ENCODE results near the gene ZFYVE27.

The ZFYVE27 gene

GRCh38 chr10:97763947-97764346, 27.0 kb downstream of the ZFYVE27 start:
- Histone ChIP-seq H3K27ac (ENCODE audit: low read depth, low read length, severe bottlenecking) (no peak overlapping the region), H3K9me3 (ENCODE audit: control insufficient read depth, low read length) (no peaks in the 10 kb centered on the region), H3K4me3 (ENCODE audit: extremely low read depth, insufficient read depth, low read length, poor library complexity, severe bottlenecking) (no peak overlapping the region), H3K36me3 (ENCODE audit: control insufficient read depth, insufficient read depth, low read length) (peaks cover 33% of the 10 kb centered on the region), H3K4me1 (ENCODE audit: control insufficient read depth, insufficient read depth, low read length, poor library complexity, severe bottlenecking) (peaks cover 10% of the 10 kb centered on the region)
- WGBS, 2 experiments (ENCODE audit: insufficient coverage in 2 of 2), result 100% methylated on average over 1 of the region's 3 CpGs

- Histone ChIP-seq H3K9me3 (ENCODE audit: control insufficient read depth, low read length) (no peaks in the 10 kb centered on the region), H3K4me3 (ENCODE audit: extremely low read depth, insufficient read depth, low read length, poor library complexity, severe bottlenecking) (no peak overlapping the region), H3K27ac (ENCODE audit: low read depth, low read length, severe bottlenecking) (no peak overlapping the region), H3K36me3 (ENCODE audit: control insufficient read depth, insufficient read depth, low read length) (peaks cover 30% of the 10 kb centered on the region), H3K4me1 (ENCODE audit: control insufficient read depth, insufficient read depth, low read length, poor library complexity, severe bottlenecking) (peaks cover 10% of the 10 kb centered on the region)
- WGBS, 2 experiments (ENCODE audit: insufficient coverage in 2 of 2), result 94% methylated on average over 4 of the region's 7 CpGs; no CpG with 5 or more reads in 1 of the 2 experiments
Observed at GRCh38 chr10:97764519-97764931, 27.6 kb downstream of the ZFYVE27 start.

- Histone ChIP-seq H3K36me3 (ENCODE audit: control insufficient read depth, insufficient read depth, low read length) (peaks cover 23% of the 10 kb centered on the region), H3K4me3 (ENCODE audit: extremely low read depth, insufficient read depth, low read length, poor library complexity, severe bottlenecking) (no peak overlapping the region), H3K9me3 (ENCODE audit: control insufficient read depth, low read length) (no peaks in the 10 kb centered on the region), H3K4me1 (ENCODE audit: control insufficient read depth, insufficient read depth, low read length, poor library complexity, severe bottlenecking) (peaks cover 10% of the 10 kb centered on the region), H3K27ac (ENCODE audit: low read depth, low read length, severe bottlenecking) (no peak overlapping the region)
- 93 to 97% methylated on average over 15 of the region's 15 CpGs for WGBS, 2 experiments (ENCODE audit: insufficient coverage in 2 of 2)
Observed at GRCh38 chr10:97765201-97765600, 28.3 kb downstream of the ZFYVE27 start.

- WGBS, 2 experiments (ENCODE audit: insufficient coverage in 2 of 2), result 94 to 95% methylated on average over 11 of the region's 13 CpGs
- Histone ChIP-seq H3K27ac (ENCODE audit: low read depth, low read length, severe bottlenecking) (no peak overlapping the region), H3K36me3 (ENCODE audit: control insufficient read depth, insufficient read depth, low read length) (peaks cover 13% of the 10 kb centered on the region), H3K4me1 (ENCODE audit: control insufficient read depth, insufficient read depth, low read length, poor library complexity, severe bottlenecking) (peaks cover 15% of the 10 kb centered on the region), H3K9me3 (ENCODE audit: control insufficient read depth, low read length) (no peaks in the 10 kb centered on the region), H3K4me3 (ENCODE audit: extremely low read depth, insufficient read depth, low read length, poor library complexity, severe bottlenecking) (no peak overlapping the region)
Observed at GRCh38 chr10:97766106-97766810, 29.3 kb downstream of the ZFYVE27 start.

GRCh38 chr10:97766996-97767924, 30.3 kb downstream of the ZFYVE27 start:
- Histone ChIP-seq H3K36me3 (ENCODE audit: control insufficient read depth, insufficient read depth, low read length) (peaks cover 6% of the 10 kb centered on the region), H3K9me3 (ENCODE audit: control insufficient read depth, low read length) (no peaks in the 10 kb centered on the region), H3K27ac (ENCODE audit: low read depth, low read length, severe bottlenecking) (no peak overlapping the region), H3K4me1 (ENCODE audit: control insufficient read depth, insufficient read depth, low read length, poor library complexity, severe bottlenecking) (peaks cover 14% of the 10 kb centered on the region), H3K4me3 (ENCODE audit: extremely low read depth, insufficient read depth, low read length, poor library complexity, severe bottlenecking) (no peak overlapping the region)
- 89 to 95% methylated on average over 16 to 19 of the region's 22 CpGs for whole genome bisulfite sequencing, 2 experiments (ENCODE audit: insufficient coverage in 2 of 2)

GRCh38 chr10:97768322-97769315, 31.7 kb downstream of the ZFYVE27 start:
- peaks cover 6% of the 10 kb centered on the region for H3K36me3 ChIP-seq (ENCODE audit: control insufficient read depth, insufficient read depth, low read length)
- peaks cover 5% of the 10 kb centered on the region for H3K4me1 ChIP-seq (ENCODE audit: control insufficient read depth, insufficient read depth, low read length, poor library complexity, severe bottlenecking)
- no peak overlapping the region for H3K4me3 ChIP-seq (ENCODE audit: extremely low read depth, insufficient read depth, low read length, poor library complexity, severe bottlenecking)
- H3K9me3 ChIP-seq (ENCODE audit: control insufficient read depth, low read length), result no peaks in the 10 kb centered on the region
- WGBS, 2 experiments (ENCODE audit: insufficient coverage in 2 of 2), result 87 to 98% methylated on average over 6 to 7 of the region's 9 CpGs
- no peak overlapping the region for H3K27ac ChIP-seq (ENCODE audit: low read depth, low read length, severe bottlenecking)

GRCh38 chr10:97770255-97770654, 33.3 kb downstream of the ZFYVE27 start:
- WGBS, 2 experiments (ENCODE audit: insufficient coverage in 2 of 2), result 82 to 91% methylated on average over 4 to 5 of the region's 5 CpGs
- no peak overlapping the region for H3K27ac ChIP-seq (ENCODE audit: low read depth, low read length, severe bottlenecking)
- no peaks in the 10 kb centered on the region for H3K9me3 ChIP-seq (ENCODE audit: control insufficient read depth, low read length)
- H3K4me3 ChIP-seq (ENCODE audit: extremely low read depth, insufficient read depth, low read length, poor library complexity, severe bottlenecking), result no peak overlapping the region
- peaks cover 5% of the 10 kb centered on the region for H3K4me1 ChIP-seq (ENCODE audit: control insufficient read depth, insufficient read depth, low read length, poor library complexity, severe bottlenecking)
- peaks cover 6% of the 10 kb centered on the region for H3K36me3 ChIP-seq (ENCODE audit: control insufficient read depth, insufficient read depth, low read length)

- no peaks in the 10 kb centered on the region for H3K9me3 ChIP-seq (ENCODE audit: control insufficient read depth, low read length)
- peaks cover 5% of the 10 kb centered on the region for H3K4me1 ChIP-seq (ENCODE audit: control insufficient read depth, insufficient read depth, low read length, poor library complexity, severe bottlenecking)
- WGBS, 2 experiments (ENCODE audit: insufficient coverage in 2 of 2), result 0 to 1% methylated on average over 67 to 84 of the region's 90 CpGs
- no peak overlapping the region for H3K27ac ChIP-seq (ENCODE audit: low read depth, low read length, severe bottlenecking)
- H3K36me3 ChIP-seq (ENCODE audit: control insufficient read depth, insufficient read depth, low read length), result peaks cover 6% of the 10 kb centered on the region
- peak overlapping the region; percentile 23 for H3K4me3 ChIP-seq (ENCODE audit: extremely low read depth, insufficient read depth, low read length, poor library complexity, severe bottlenecking)
Observed at GRCh38 chr10:97771055-97771891, 34.3 kb downstream of the ZFYVE27 start.

- Histone ChIP-seq H3K36me3 (ENCODE audit: control insufficient read depth, insufficient read depth, low read length) (peaks cover 5% of the 10 kb centered on the region), H3K27ac (ENCODE audit: low read depth, low read length, severe bottlenecking) (no peak within 1 kb of the TSS), H3K9me3 (ENCODE audit: control insufficient read depth, low read length) (no peaks in the 10 kb centered on the region), H3K4me3 (ENCODE audit: extremely low read depth, insufficient read depth, low read length, poor library complexity, severe bottlenecking) (peak within 1 kb of the TSS; percentile 23), H3K4me1 (ENCODE audit: control insufficient read depth, insufficient read depth, low read length, poor library complexity, severe bottlenecking) (peaks cover 5% of the 10 kb centered on the region)
- WGBS, 2 experiments (ENCODE audit: insufficient coverage in 2 of 2), result 6 to 23% methylated on average over 23 to 26 of the region's 44 CpGs
Observed at GRCh38 chr10:97771913-97772823, 35.2 kb downstream of the ZFYVE27 start, which contains the start of gene SFRP5. SFRP5 (minus strand) TSS chr10:97771999; CDS start chr10:97771833, 166 bp downstream.
